Dermis blood vessel endothelial cell (primary cell): ENCODE data around the gene SLC12A1. TPM values are rescaled to one million over a fixed set of nuclear protein-coding genes. Genes with fewer than 3 reads are reported as not detected.

Experiments used
- DNase-seq: peaks from one replicate; pipeline ENCODE4 v3.0.0; 2010
- total RNA-seq: library from RNA; depleted of rRNA; stranded (reverse); fragments of >200 nt; gene quantifications from 2 replicates; pipeline ENCODE4 v1.2.3, GENCODE V29; 2014

SLC12A1 gene
- total RNA-seq, 1 donor from 2014 or later: under 0.01 TPM

DNA sequence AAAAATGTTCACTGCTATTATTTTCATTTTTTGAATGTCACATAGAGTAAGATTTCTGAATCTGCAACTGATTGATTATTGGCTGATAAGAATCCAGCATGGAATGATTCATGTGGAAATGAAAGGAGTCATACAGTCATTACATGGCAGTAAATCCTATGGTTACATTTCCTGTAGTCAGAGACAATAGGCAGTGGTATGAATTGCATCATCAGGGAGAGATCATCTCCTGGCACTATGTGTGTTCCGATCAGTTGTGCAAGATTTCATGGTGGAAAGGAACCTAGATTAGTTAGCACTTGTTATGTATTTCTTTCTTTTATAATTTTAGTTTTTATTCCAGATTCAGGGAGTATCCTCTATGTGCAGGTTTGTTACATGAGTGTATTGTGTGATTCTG lies 38.8 kb downstream of the SLC12A1 start:
- peak; percentile 25 for DNase-seq

DNA sequence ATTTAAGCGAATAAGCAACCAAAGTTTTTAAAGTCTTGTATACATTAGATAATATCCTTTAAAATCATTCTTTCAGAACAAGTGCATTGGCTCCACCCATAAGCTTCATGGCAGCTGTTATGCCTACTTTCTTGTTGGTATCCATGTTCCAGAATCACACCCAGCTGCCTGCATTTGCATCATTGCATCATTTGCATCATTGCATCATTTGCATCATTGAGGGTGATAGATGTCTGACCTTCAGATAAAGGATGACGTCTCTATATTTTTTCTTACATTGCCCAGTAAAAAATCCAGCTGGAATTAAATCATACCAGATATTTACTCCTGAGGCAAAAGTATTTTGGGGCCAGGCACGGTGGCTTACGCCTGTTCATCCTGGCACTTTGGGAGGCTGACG lies 42.3 kb downstream of the SLC12A1 start:
- DNase-seq: no peak

DNA sequence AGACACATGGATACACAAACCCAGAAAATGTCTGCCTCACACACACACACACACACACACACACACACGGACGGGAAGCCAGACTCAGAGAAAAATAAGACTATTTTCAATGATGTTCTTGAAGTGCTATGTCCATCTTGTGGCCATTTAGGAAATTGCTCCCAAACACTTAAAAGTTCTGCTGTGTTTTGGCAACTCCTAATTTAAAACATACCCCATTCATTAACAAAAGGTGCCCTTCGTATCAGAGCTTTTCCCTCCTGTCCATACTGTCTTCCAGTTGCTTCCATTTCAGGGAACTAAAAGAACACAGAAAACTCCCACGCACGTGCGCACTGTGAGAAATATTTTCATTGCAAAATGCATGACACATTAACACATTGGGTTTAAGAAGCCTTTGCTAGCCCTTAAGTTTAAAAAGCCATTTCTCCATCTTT lies 44.6 kb downstream of the SLC12A1 start:
- peak; percentile 87 for DNase-seq

DNA sequence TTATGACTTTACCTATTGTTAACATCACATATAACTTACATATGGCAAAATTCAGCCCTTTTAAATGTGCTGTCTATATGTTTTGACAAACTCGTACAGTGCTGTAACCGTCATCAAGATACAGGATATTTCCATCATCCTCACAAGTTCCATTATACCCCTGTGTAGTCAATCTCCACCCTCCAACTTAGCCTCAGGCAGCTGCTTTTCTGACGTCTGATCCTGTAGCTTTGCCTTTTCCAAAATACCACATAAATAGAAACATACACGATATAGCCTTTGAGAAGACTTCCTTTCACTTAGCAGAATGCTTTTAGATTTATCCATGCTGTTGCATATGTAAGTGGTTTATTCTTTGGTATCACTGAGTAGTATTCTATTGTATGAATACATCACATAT lies 47.1 kb downstream of the SLC12A1 start:
- no peak for DNase-seq

DNA sequence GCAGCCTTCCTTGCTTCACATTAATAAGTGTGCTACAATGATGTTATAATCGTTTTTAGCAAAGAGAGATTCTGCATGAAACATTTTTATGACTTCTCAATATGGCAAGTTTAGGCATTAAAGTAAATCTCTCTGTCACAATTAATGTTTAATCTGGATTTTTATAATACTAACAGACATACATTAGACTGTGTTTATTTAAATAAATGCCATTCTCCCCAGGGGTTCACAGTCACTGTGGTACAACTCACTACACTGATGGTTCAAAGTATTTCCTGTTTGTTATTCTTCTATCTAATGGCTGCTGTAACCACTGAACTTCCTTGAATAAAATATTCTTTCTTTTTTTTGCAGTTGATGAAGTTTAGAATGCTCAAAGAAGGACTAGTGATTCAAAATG lies 59.0 kb downstream of the SLC12A1 start:
- no peak for DNase-seq

DNA sequence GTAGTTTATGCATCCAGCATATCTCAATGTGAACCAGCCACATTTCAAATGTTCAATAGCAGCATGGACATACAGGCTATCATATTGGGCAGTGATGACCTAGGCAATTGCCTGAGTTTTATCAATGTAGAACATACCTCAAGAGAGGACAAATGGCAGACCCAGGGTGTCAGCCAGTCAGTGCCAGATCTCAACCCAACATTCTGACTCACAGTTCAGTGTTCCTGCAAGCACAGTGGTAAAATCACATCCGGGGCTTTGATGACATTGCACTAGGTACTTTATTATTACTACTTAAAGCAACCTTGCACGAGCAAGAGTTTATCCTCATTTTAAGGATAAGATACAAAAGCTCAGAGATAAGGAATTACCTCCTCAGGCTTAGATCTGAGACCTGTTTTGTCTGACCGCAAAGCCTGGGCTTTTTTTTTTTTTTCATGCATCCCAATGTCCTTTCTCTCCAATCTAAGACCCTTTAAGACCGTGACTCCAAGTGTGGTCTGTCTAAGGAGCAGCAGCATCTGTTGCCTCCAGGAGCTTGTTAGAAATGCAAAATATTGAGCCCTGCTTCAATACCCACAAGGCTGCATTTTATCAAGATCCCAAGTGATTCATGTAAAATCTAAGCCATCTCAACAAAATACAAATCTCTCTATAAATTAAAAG lies 60.1 kb downstream of the SLC12A1 start:
- DNase-seq: no peak

DNA sequence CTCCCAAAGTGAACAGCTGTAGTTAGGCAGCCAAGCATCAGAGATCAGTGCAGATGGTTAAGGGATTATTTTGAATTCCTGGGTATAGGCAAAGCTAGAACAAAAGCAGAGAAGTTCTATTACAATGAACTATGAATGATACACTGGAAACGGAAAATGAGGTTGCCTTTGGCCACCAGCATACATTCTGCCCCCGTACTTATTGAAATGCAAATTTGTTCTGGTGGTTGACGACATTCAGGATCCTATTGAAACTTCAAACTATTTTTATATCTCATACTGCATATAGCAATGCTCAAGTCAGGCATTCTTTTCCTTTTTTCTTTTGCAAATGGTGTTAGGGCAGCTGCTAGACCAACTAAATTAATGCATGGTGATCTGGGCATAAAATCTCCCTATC lies 61.7 kb downstream of the SLC12A1 start:
- DNase-seq: no peak

DNA sequence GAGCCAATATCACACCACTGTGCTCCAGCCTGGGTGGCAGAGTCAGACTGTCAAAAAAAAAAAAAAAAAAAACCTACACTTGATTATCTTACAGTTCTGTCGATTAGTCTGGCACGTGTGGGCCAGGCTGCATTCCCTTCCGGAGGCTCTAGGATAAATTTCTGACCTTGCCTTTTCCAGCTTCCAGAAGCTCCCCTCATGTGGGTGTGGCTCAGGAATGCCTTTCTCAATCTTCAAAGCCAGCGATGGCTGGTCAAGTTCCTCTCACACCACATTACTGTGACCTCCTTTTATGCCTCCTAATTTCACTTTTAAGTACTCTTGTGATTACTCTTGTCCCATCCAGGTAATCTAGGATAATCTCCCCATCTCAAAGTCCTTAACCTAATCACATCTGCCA lies 66.9 kb downstream of the SLC12A1 start:
- DNase-seq: no peak

DNA sequence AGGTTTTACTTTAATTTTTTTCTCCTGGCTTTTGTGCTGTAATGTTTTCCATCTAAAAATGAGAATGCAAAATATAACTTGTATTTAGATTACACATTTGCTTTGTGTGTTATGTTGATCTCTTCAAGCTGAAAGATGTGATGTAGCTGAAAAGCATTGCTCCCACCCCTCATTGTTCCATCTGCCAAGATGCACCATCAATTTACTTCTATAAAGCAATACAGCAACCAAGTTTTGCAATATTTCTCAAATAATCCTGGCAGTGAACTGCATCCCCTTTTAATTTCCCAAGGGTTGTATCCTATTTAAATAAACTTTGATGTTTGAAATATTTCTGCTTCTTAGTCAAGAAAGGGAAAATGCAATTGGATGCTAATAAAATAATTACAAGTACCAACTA lies 72.6 kb downstream of the SLC12A1 start:
- no peak for DNase-seq

DNA sequence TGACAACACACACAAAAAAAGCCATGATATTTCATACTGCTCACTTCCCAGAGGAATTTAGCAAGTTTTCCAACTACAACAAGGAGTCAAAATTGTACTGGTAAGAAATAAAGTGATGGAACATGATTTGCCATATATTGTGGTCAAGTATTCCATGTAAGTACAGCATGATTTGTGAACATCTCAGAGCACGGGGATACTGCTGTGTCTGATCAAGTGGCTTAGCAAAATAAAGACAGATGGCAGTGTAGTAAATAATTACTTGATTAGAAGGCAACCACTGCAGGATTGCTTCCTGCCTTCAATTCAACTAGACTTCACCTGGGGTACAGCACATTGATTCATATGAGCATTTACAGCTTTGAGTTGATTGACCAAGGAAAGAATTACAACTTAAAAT lies 73.5 kb downstream of the SLC12A1 start:
- no peak for DNase-seq

DNA sequence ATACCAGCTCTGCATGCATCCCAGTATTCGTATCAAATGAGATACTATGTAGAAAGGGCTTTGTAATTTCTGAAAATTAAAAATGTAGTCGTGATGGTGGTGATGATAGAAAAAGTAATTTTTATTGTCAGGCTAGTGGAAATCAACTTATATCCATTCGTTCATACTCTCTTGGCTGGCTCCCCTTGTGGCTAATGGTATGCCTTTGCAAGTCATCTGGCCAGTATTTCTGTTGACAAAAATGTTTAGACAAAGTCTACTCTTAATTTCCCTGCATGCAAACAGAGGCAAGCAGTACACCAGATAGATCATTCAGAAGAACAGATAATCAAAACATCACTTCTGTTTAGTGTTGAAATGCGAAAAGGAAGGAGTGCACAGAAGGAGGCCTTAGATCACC lies 75.6 kb downstream of the SLC12A1 start:
- no peak for DNase-seq

DNA sequence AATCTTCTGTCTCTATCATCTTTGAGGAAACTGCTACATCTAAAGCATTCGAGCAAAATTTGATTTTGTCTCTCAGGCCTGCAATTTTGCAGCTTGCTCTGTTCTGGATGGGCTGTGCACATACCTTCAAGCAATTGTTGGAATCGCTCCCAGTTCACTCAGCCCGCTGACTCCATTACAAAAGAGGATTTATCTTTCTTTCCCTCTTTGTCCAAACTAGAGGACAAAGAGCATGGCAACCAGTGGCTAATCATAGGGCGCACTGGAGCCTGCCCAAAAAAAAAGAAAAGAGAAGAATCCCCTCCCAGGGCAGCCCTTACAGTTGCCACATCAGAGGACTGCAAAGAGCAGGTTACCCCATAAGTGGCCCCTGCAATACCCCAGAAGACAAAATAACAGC lies 76.1 kb downstream of the SLC12A1 start:
- DNase-seq: no peak

DNA sequence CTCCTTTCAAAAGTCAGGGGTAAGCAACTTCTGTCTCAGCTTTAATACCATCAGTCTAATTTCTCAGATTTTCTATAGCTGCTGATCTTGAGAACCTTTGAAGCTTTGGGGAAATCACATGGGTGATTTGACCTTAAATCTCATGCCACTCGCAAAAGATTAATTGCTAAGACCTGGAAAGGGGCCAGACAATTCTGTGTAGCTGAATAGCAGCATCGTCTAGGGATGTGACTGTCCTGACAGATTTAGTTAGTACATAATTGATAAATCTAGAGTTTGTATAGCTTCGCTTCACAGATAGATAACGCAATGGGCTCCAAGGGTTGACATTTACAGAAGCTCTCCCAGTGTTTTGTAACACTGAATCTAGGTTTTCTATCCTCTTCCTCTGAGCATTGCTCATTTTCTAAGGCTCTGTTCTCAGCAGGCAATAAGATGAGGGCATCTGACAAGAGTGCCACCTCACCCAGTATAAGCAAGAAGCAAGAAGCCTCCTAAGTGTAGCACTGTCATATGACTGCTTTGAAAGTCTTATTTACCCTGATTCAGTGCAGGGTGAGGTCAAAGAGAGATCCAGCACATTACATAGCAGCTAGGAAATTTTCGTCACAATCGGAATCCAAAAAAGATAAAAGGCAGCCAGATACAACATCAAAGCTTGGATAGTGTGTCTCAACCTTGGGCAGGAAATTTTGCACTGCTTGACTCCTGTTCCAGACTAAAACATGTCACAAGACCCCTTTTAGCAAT lies 77.5 kb downstream of the SLC12A1 start:
- no peak for DNase-seq

DNA sequence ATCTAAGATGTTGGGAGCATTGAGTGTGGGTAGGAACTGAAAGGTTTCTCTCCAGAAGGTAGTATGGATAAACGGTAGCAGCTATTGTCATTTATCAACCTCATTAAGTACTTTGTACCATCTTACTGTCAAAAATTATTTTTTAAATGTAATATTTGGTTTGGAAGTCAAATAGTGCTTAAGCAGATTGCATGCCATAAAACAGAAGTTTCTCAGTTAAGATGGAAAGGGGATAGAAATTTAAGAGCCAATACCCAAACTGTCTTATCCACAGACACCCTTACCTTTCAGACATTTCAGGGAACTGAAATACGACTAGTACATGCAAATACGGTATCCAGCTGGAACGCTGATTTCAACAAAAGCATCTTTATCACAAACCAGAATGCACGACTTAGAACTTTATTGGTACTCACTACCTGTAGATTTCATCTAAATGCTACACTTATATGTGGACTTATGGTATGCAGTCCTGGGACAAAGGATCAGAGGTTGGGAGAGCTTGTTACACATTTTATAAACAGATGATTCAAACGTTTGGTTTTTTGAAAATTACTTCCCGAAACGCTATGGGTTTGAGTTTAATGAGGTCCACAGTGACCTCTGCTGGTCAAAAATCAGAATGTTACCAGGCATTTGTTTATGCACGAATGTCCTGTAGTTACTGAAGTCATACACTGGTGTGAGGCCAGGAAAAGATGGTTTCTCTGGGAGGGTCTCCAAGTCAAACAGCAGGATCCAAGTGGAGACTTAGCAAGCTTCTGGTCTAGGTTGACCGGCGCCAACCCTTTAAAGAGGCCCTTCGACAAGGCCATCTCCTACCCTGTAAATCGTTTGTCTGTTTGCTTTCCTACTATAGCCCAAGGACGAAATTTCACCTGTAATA lies 79.5 kb downstream of the SLC12A1 start:
- DNase-seq: peak; percentile 86

DNA sequence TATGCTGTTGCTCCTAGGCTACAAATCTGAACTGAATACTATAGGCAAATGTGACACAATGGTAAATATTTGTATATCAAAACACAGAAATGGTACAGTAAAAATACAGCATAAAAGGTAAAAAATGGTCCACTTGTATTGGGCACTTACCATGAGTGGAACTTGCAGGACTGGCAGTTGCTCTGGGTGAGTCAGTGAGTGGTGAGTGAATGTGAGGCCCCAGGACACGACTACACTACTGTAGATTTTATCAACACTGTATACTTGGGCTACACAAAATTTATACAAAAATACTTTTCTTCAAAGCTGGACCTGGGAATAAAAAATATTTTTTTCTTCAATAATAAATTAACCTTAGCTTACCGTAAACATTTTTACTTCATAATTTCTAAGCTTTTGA lies 83.5 kb downstream of the SLC12A1 start:
- no peak for DNase-seq

DNA sequence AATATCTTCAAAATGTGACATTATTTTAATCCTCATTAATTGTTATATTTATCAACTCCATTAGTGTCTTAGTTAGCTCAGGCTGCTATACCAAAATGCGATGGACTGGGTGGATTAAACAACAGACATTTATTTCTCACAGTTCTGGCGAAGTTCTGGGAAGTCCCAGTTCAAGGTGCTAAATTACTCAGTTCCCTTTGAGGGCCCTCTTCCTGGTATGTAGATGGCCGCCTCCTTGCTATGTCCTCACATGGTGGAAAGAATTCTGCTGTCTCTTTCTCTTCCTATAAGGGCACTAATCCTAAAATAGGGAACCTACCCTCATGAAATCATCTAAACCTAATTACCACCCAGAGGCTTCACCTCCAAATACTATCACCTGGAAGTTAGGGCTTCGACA lies 86.4 kb downstream of the SLC12A1 start:
- no peak for DNase-seq

DNA sequence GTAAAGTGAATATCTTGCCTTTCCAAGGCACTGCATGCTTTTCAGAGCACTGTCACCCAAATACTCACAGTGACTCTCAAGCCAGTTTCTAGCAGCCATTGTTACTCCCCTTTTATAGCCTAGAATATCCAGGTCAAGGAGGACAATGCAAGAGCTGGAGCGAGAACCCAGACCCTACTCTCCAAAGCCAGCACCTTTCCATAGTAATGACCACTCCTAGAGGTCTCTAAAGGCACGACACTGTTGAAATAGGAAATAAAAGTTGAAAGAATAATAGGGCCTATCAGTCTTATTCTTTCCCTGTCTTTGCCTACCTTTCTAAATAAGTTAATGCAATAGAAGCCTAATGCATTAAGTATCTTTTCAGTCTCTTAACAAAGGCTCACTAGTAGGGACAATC lies 91.6 kb downstream of the SLC12A1 start:
- DNase-seq: no peak

DNA sequence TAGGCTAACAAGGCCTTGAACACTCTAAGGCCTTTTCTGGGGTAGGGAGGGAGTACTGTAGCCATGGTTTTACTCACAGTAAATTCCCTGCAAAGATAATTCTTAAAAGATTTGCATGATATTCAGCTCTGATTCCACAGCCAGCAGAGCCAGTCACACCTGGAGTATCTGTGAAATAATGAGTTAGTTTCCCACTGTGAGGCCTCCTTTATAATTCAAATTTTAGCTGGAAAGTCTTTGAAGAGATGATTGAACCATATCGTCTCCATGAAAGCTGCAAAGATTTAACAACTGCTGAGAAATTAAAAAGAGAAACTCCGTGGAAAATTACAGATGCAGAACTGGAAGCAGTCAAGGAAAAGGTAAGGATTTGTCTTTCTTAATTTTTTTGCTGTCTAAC lies 92.8 kb downstream of the SLC12A1 start:
- no peak for DNase-seq

DNA sequence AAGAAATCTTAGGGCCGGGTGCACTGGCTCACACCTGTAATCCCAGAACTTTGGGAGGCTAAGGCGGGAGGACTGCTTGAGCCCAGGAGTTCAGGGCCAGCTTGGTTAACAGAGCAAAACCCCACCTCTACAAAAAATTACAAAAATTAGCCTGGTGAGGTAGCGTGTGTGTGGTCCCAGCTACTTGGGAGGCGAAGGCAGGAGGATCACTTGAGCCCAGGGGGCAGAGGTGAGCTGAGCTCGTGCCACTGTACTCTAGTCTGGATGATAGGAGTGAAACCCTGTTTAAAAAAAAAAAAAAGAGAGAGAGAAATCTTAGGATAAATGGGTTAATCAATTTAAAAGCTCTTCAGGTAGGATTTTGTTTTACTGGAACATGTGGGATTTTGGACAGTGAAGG lies 93.9 kb downstream of the SLC12A1 start:
- DNase-seq: no peak

DNA sequence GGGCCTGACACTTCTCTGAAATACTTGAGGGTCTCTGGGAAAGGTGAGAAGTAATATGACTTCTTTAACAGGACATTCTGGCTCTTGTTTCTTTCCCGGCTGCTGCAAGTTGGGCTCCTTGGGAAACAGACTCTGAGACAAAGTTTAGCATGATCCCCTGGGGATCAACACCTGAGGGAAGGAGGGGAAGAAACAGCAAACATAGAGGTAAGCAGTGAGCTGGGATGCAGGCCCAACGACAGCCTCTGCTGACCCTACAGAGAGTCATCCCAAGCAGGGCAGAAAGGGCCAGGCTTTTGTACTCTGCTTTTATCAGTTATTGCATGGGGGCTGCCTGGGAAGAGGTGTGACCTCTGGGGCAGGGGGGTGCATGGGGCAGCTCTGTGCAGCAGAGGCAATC lies 98.3 kb downstream of the SLC12A1 start:
- DNase-seq: no peak

DNA sequence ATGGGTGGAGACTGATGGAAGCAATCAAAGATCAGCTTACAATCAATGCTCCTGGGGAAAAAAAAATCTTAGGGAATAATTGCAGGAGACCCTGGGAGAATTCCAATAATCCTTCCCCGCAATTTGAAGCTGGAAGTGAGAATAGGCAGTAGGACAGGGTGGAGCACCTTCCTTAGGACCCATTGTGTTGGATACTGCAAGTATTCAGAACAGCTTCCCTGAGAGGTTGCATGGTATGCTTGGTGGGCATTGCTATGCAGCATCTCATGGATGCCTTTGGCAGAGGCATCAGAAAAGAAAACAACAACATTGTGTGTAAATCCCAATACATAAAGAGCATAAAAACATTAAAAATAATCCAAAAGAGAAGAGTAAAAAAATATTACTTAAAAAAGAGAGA lies 100.5 kb downstream of the SLC12A1 start:
- no peak for DNase-seq

DNA sequence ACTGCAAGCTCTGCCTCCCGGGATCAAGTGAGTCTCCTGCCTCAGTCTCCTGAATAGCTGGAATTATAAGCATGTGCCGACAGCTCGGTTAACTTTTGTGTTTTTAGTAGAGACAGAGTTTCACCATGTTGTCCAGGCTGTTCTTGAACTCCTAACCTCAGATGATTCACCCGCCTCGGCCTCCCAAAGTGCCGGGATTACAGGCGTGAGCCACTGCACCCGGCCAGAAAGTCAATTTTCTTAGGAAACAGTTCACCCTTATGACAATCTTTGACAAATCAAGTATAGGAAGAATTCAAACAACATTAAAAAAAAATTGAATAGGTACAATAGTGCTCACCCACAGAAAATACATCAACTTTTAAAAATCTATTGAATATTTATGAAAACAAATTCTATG lies 101.5 kb downstream of the SLC12A1 start:
- no peak for DNase-seq

DNA sequence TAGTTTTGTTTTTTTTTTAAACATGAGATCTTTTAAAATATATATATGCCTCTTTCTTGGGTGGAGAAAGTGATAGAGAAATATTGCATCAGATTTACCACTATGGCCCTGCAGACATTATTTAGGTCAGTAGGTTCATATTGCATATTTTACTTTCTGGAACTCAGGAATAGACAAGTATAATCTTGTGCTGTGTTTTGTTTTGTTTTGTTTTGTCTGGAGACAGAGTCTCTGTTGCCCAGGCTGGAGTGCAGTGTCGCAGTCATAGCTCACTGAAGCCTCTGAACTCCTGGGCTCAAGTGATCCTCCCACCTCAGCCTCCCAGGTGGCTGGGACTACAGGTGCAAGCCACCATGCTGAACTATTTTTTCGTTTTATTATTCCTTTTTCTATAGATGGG lies 103.6 kb downstream of the SLC12A1 start:
- no peak for DNase-seq

DNA sequence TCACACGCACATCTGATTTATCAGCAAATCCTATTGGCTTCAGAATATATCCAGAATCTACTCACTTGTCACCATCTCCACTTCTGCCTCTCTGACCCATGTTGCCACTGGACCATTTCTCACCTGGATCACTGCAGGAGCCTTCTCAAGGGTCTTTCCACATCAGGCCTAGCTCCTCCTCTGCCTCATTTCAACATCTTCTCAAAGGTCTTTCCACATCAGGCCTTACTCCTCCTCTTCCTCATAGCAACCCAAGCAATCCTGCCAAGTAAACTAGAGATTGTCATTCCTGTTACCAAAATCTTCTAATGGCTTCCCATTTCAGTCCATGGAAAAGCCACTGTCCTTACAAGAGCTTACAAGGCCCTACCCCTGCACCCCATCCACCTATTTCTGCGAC lies 107.1 kb downstream of the SLC12A1 start:
- no peak for DNase-seq
